GM12874 (cell line): ENCODE measurements around the gene CASZ1.

ENCODE experiments used
- TF ChIP-seq, protein P1 (sequence below): IDR thresholded peaks from 2 replicates; pipeline ENCODE4 v1.5.1; 2011; ENCODE audit warnings: low read depth, mild to moderate bottlenecking, control low read depth, low read length, moderate library complexity; ENCODE audit not compliant: insufficient read depth

Gene CASZ1

DNA sequence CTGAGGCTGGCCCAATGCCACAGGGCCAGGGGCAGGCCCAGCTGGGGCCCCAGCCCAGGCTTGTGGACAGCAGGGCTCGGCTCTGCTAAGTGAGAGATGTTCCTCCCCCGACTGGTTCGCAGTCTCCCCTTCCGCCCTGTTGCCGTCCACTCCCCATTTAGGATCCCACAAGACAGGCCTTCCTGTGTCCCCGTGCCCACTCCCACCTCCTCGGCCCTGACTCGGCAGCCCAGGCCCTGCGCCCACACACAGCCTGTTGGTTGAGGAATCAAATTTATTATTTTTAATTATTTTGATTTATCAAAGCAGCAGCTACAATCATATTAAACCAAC lies 78.4 kb downstream of the CASZ1 start:
- TF ChIP-seq, protein P1, sequence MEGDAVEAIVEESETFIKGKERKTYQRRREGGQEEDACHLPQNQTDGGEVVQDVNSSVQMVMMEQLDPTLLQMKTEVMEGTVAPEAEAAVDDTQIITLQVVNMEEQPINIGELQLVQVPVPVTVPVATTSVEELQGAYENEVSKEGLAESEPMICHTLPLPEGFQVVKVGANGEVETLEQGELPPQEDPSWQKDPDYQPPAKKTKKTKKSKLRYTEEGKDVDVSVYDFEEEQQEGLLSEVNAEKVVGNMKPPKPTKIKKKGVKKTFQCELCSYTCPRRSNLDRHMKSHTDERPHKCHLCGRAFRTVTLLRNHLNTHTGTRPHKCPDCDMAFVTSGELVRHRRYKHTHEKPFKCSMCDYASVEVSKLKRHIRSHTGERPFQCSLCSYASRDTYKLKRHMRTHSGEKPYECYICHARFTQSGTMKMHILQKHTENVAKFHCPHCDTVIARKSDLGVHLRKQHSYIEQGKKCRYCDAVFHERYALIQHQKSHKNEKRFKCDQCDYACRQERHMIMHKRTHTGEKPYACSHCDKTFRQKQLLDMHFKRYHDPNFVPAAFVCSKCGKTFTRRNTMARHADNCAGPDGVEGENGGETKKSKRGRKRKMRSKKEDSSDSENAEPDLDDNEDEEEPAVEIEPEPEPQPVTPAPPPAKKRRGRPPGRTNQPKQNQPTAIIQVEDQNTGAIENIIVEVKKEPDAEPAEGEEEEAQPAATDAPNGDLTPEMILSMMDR, result no peak

DNA sequence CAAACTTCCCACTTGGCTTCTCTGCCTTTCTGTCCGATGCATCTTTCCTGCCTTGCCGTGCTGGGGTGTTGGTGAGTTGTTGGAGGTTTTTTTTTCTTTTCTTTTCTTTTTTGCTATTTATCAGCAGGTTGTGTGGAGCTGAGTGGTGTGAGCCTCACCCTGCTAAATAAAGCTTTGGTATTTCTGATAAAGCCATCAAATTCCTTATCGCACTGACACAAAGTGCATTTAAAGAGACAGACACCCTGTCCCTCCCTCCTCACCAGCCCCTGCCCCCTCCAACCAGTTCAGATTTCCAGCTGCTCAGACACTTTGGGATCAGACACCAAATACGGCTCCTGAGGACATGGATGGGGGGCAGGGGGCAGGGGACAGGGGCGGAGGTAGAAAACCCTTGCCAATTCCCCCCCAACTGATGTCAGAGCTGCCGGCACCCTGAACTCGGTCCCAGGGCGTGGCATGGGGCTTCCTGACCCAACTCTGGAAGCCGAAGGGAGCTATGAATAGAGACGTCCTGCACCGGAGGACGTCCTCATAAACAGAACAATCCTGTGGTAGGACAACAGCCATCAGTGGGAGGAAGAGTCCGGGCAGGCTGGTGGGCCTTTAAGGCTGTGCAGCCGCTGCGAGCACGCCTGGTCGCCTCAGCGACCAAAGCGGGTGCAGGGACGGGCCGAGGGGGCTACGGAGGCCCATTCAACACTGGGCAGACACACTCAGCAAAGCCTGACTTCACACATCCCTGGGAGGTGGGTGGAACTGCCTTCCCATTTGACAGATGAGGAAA lies 79.0 kb downstream of the CASZ1 start:
- TF ChIP-seq, protein P1, result no peak

DNA sequence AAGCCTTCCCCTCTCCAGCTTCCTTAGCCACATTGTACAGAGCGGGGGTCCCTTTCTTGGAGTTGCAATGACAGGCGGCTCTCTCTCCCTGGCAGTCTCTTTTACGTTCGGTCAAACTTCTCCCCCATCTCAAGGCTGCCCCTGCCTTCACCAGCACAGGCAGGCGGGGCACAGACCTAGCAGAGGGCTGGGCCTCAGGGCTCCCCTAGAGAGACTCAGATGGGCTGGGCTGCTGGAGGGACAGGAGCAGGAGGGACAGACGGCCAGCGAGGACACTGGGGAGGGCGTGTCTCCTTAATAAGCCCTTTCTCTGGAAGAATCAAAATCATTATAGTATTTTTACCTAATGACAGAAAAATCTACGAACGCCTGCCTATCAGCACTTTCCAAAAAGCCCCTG lies 79.6 kb downstream of the CASZ1 start:
- TF ChIP-seq, protein P1, result no peak

DNA sequence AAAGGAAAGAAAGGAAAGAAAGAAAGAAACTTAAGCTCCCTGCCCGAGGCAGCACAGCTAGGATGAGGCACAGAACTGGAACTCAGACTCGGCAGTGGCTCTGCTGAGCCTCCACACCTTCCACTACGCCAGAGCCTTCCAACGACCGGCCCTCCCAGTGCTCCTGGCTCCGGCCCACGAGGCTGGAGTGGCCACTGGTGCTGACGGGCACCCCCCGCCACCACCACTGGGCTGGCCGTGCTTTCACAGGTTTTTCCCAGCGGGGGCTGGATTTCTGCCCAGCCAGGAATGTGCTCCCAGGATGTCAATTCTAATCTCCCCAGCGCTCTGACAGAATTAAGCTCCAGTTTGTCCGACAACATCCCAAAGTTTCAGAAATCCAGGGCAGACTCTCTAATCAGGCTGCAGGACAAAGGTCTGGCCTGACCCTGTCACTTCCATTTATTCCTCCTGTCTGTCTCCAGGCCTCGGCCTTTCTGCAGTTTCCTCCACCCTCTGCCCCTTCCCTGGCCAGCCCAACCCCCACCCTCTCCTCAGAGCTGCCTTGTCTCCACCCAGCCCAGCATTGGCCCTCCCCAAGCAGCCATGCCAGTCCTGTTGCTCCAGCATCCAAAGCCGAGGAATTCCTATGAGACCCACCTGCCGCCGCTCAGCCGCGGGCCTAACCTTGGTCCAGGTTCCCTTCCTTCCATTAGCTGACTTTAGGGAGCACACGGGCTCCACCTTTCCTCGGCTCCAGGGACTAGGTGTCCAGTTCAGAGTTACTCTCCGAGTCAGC lies 81.9 kb downstream of the CASZ1 start:
- TF ChIP-seq, protein P1, result no peak

DNA sequence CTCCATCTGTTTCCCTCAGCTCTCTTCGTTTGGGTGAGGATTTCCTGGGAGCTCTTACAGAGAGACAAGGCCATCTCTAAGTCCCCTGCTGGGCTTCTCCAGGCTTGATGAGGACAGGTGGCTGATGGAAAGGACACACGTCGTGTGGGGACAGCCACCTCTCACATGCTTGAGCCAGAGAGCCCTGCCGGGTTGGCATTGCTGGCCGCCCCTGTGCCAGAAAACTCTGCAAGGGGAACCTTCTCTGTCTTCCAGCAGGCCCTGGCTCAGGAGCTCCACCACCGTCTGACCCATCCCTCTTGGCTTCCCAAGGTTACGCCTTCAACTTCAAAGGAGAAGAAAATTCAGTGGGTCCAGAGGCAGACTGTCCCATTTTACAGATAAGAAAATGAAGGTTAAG lies 82.8 kb downstream of the CASZ1 start:
- TF ChIP-seq, protein P1, result no peak

DNA sequence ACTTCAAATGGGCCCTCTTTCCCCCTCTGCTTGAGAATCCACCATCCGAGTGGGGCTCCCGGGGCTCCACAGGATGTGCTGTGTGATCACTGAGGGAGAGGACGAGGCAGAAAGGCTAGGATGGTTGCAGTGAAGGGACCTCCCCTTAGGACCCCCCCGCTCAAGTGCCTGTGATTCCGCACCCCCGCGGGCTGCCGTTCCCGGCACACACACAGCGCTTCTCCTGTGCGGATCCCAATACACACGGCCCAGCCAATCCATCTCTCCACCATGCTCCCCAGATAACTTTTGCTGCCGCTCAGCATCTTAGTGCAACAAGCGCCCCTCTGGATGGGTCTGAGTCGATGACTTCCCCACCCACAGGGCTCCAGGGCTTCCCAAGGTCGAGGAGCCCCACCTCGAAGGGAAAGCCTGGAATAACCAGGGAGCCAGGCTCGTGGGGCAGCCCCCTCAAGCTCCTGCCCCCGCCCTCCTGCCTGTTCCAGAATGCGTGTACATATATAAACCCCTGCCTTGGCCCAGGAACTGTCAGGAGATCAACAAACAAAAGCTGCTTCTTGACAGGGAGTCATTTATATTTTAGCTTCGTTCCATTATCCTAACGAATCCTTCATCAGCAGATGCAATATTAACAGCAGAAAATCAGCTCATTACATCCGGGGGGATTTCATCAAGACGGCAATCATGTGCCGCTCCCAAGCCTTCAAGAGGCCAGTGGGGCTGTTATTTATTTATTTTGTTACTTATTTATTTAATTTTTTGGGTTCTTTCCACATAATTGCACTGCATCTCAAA lies 83.7 kb downstream of the CASZ1 start:
- TF ChIP-seq, protein P1, result no peak

DNA sequence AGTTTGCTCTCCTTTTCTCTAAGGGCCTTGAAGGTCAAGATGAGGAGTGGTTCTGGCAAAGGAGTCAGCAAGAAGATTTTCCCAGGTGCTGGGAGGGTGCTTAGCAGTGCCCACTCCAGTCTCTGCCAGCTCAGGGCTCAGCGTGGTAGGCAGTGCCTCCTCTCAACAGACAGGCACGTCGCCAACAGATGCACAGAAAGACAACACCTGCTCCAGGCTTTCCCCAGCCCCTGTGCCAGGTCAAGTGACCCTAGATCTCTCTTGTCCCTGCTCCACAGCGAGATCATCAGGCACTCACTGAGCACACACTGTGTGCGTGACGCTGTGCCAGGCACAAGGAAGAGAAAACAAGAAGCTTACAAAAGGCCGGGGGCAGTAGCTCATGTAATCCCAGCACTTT lies 86.0 kb downstream of the CASZ1 start:
- TF ChIP-seq, protein P1, result no peak
